Endodermal cell (in vitro differentiated cells): ENCODE measurements around the gene CCL5. TPM values are rescaled to one million over a fixed set of nuclear protein-coding genes. Genes with fewer than 3 reads are reported as not detected.

Experiments
- DNase-seq: peaks from one replicate; pipeline ENCODE4 v3.0.0-alpha.2; 2017
- H3K27ac ChIP-seq: 2 replicates; pipeline ENCODE4 v1.5.1; 2013; ENCODE audit warnings: mild to moderate bottlenecking, low read depth, low read length, moderate library complexity
- H3K27me3 ChIP-seq: 2 replicates; pipeline ENCODE4 v1.6.1; 2013; ENCODE audit warnings: mild to moderate bottlenecking, low read length, moderate library complexity; ENCODE audit not compliant: insufficient read depth, control insufficient read depth, poor library complexity, severe bottlenecking
- H3K36me3 ChIP-seq: 2 replicates; pipeline ENCODE4 v1.7.0; 2013; ENCODE audit warnings: mild to moderate bottlenecking, low read length, moderate library complexity; ENCODE audit not compliant: control insufficient read depth, insufficient read depth
- H3K4me1 ChIP-seq: one replicate; pipeline ENCODE4 v1.7.0; 2013; ENCODE audit warnings: low read length; ENCODE audit not compliant: control insufficient read depth, insufficient read depth
- H3K4me3 ChIP-seq: 2 replicates; pipeline ENCODE4 v1.5.1; 2013; ENCODE audit warnings: mild to moderate bottlenecking, low read length, moderate library complexity
- H3K9ac ChIP-seq: 2 replicates; pipeline ENCODE4 v1.6.1; 2013; ENCODE audit warnings: mild to moderate bottlenecking, low read length, moderate library complexity; ENCODE audit not compliant: poor library complexity, severe bottlenecking; ENCODE audit errors: extremely low read depth
- H3K9me3 ChIP-seq: 2 replicates; pipeline ENCODE4 v1.6.1; 2013; ENCODE audit warnings: mild to moderate bottlenecking, low read length, moderate library complexity; ENCODE audit not compliant: control insufficient read depth
- H3K27ac Mint-ChIP-seq: 2 replicates; pipeline ENCODE4 v1.8.0; 2020; ENCODE audit warnings: mixed read lengths
- H3K27me3 Mint-ChIP-seq: 2 replicates; pipeline ENCODE4 v1.8.0; 2021; ENCODE audit warnings: mild to moderate bottlenecking, mixed read lengths; ENCODE audit not compliant: insufficient read depth
- H3K36me3 Mint-ChIP-seq: 2 replicates; pipeline ENCODE4 v1.8.0; 2020; ENCODE audit warnings: low read depth, mixed read lengths
- H3K4me1 Mint-ChIP-seq: 2 replicates; pipeline ENCODE4 v1.8.0; 2020; ENCODE audit warnings: mixed read lengths
- H3K4me3 Mint-ChIP-seq: 2 replicates; pipeline ENCODE4 v1.8.0; 2020; ENCODE audit warnings: mild to moderate bottlenecking, moderate library complexity, mixed read lengths
- H3K9me3 Mint-ChIP-seq: 2 replicates; pipeline ENCODE4 v1.8.0; 2020; ENCODE audit warnings: mild to moderate bottlenecking, mixed read lengths
- CTCF ChIP-seq: fragments of 200-600 bp; sonication (generic); conservative IDR thresholded peaks from 2 replicates; pipeline ENCODE4 v1.5.0; 2021; ENCODE audit warnings: antibody characterized with exemption, mild to moderate bottlenecking
- WGBS, 2 experiments: methylation state at CpG; one replicate each; pipeline versions ENCODE4 v1.1.5 to v1.1.7; 2013; ENCODE audit warnings: missing lambda C conversion rate in 2 of 2, mixed read lengths in 1 of 2; ENCODE audit not compliant: insufficient coverage in 1 of 2, insufficient read length in 1 of 2; 5-methylcytosine and 5-hydroxymethylcytosine counted together
- total RNA-seq, 2 donors: library from RNA; stranded (reverse); fragmentation: NEBNext Ultra II Directional in 1 of 2; extraction: Animal tissue kit (Norgen Biotek cat#: 25700) in 1 of 2; gene quantifications; 2 replicates in 1 of 2; 3 replicates in 1 of 2; pipeline ENCODE4 v1.2.1, GENCODE V29; 2021

The CCL5 gene
- total RNA-seq, 2 donors from 2014 or later, result not detected

- H3K4me1 Mint-ChIP-seq, result no peaks in the 10 kb centered on the region
- no peaks in the 10 kb centered on the region for H3K9me3 Mint-ChIP-seq
- no peaks in the 10 kb centered on the region for H3K9me3 ChIP-seq
- DNase-seq, result no peak
- H3K4me1 ChIP-seq, result no peaks in the 10 kb centered on the region
- H3K27ac ChIP-seq, result no peak overlapping the region
- H3K27me3 Mint-ChIP-seq, result no peaks in the 10 kb centered on the region
- H3K9ac ChIP-seq, result no peak overlapping the region
- no peak for TF ChIP-seq CTCF
- no peaks in the 10 kb centered on the region for H3K27me3 ChIP-seq
- peaks cover 72% of the 10 kb centered on the region for H3K36me3 Mint-ChIP-seq
- WGBS, 2 experiments, result 94% methylated on average over 2 of the region's 2 CpGs; no CpG with 5 or more reads in 1 of the 2 experiments
- peaks cover 90% of the 10 kb centered on the region for H3K36me3 ChIP-seq
- no peak overlapping the region for H3K4me3 Mint-ChIP-seq
- no peak overlapping the region for H3K4me3 ChIP-seq
- H3K27ac Mint-ChIP-seq, result no peak overlapping the region
These were observed 36.5 kb downstream of the CCL5 start for GRCh38 chr17:35843698-35844097.

DNA sequence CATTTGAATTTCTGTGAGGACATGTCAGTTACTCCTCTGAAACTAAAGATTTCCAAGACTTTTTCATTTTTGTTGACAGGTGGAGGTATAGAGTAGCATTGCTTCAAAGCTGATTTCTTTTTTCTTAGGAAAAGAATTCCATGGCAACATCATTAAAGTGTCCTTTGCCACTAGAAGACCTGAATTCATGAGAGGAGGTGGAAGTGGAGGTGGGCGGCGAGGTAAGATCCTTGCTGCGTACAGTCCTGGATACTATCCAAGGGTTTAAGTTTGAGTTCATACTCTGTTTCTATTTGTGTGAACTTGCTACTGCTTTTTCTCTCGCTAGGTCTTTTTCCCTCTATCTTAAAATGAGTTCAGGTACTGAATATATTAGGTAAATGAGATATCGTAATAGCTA, 37.9 kb downstream of the CCL5 start:
- no peaks in the 10 kb centered on the region for H3K27me3 Mint-ChIP-seq
- Histone ChIP-seq H3K9me3 (no peaks in the 10 kb centered on the region), H3K4me1 (no peaks in the 10 kb centered on the region), H3K27ac (no peak overlapping the region), H3K27me3 (no peaks in the 10 kb centered on the region), H3K36me3 (peaks cover 92% of the 10 kb centered on the region), H3K4me3 (no peak overlapping the region), H3K9ac (no peak overlapping the region)
- H3K9me3 Mint-ChIP-seq, result no peaks in the 10 kb centered on the region
- H3K4me1 Mint-ChIP-seq, result no peaks in the 10 kb centered on the region
- H3K36me3 Mint-ChIP-seq, result peaks cover 74% of the 10 kb centered on the region
- no peak overlapping the region for H3K4me3 Mint-ChIP-seq
- no peak overlapping the region for H3K27ac Mint-ChIP-seq
- no peak for TF ChIP-seq CTCF
- 97 to 99% methylated on average over 5 of the region's 5 CpGs for WGBS, 2 experiments
- no peak for DNase-seq

DNA sequence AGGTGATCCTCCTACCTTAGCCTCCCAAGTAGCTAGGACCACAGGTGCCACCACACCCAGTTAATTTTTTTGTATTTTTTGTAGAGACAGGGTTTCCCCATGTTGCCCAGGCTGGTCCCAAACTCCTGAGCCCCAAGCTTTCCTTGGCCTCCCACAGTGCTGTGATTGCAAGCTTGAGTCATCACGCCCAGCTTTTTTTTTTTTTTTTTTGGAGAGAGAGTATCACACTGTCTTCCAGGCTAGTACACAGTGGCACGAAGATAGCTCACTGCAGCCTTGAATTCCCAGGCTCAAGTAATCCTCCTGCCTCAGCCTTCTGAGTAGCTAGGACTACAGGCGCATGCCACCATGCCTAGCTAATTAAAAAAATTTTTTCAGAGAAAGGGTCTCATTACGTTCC, 38.7 kb downstream of the CCL5 start:
- H3K9ac ChIP-seq, result no peak overlapping the region
- Mint-ChIP-seq H3K9me3 (no peaks in the 10 kb centered on the region), H3K27me3 (no peaks in the 10 kb centered on the region), H3K4me1 (no peaks in the 10 kb centered on the region), H3K36me3 (peaks cover 78% of the 10 kb centered on the region), H3K4me3 (no peak overlapping the region), H3K27ac (no peak overlapping the region)
- H3K4me1 ChIP-seq, result no peaks in the 10 kb centered on the region
- no peaks in the 10 kb centered on the region for H3K9me3 ChIP-seq
- no peak for DNase-seq
- WGBS, 2 experiments, result 91 to 97% methylated on average over 3 to 4 of the region's 4 CpGs
- TF ChIP-seq CTCF, result no peak
- peaks cover 94% of the 10 kb centered on the region for H3K36me3 ChIP-seq
- H3K27ac ChIP-seq, result no peak overlapping the region
- no peaks in the 10 kb centered on the region for H3K27me3 ChIP-seq
- H3K4me3 ChIP-seq, result no peak overlapping the region
